Measurements from ENCODE around the gene DTX3. TPM values are rescaled to one million over a fixed set of nuclear protein-coding genes. Genes with fewer than 3 reads are reported as not detected.
"Not testable (repeated sequence)": the region's sequence is repeated elsewhere in the genome, so short reads cannot be mapped to it uniquely, and the experiment has no call there.

The DTX3 gene
- total RNA-seq, 3 donors from 2014 or later: 4.3 to 65.5 (median 7.0) TPM

DNA sequence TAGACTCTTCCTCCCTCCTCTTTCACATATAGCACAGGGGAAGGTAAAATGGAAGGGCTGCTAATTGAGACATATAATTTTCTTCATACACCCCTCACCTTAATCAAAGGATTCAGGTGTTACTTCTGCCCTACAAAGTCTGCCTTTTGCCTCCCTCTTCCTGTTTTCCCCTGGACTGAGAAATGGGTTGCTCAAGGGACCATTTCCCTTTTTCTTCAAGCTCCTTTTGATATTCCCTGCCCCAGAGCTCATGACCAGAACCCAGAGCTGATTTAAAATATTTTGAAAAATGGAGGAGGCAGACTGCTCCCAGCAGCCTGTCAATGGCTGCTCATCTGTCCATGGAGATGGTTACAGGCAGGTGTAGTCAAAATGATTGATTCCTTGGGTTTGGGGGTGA, 19.9 kb upstream of the DTX3 start:
- no peak for TF ChIP-seq CTCF (IDR thresholded peaks at IDR 0.05)
- no peak overlapping the region for H3K4me3 ChIP-seq
- DNase-seq (no peak), ATAC-seq (no peak)
- H3K36me3 ChIP-seq (ENCODE audit: low read depth): no peaks in the 10 kb centered on the region
- intact Hi-C loops (cut with DNase I, micrococcal nuclease): loop anchor here (5.0 kb wide), 1 partner anchor 38 kb away; no protein-coding TSS in a partner anchor
- no peaks in the 10 kb centered on the region for H3K9me3 ChIP-seq
- H3K4me1 ChIP-seq (ENCODE audit: low read depth): no peaks in the 10 kb centered on the region

DNA sequence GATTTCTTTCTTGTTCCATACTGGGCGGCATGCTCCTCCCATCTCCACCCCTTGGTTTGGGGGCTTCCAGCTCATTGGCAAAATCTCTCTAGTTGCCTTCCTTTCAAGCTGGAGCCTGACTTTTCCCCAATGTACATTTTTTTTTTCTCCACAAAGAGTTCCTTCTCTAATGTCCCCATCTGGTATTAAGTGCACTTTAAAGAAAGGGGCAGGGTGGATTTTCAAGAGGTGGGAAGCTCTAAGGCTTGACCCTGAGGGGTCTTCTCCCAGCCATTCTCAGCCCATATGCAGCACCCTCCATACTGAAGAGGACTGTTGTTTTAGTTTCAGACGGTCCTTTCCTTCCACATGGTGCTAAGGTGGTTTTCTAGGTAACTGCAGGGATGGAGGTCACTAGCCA, 19.5 kb upstream of the DTX3 start:
- TF ChIP-seq CTCF (IDR thresholded peaks at IDR 0.05): no peak
- ATAC-seq (no peak), DNase-seq (no peak)
- Histone ChIP-seq H3K9me3 (no peaks in the 10 kb centered on the region), H3K4me3 (no peak overlapping the region), H3K36me3 (ENCODE audit: low read depth) (no peaks in the 10 kb centered on the region), H3K4me1 (ENCODE audit: low read depth) (no peaks in the 10 kb centered on the region)
- intact Hi-C loops (cut with DNase I, micrococcal nuclease): no loop called here

- H3K4me1 ChIP-seq (ENCODE audit: low read depth): no peaks in the 10 kb centered on the region
- TF ChIP-seq CTCF (IDR thresholded peaks at IDR 0.05): no peak
- H3K36me3 ChIP-seq (ENCODE audit: low read depth): no peaks in the 10 kb centered on the region
- H3K4me3 ChIP-seq: no peak overlapping the region
- no peaks in the 10 kb centered on the region for H3K9me3 ChIP-seq
- ATAC-seq (no peak), DNase-seq (no peak)
- intact Hi-C loops (cut with DNase I, micrococcal nuclease): no loop called here
Measured at GRCh38 chr12:57586128-57586527, 18.5 kb upstream of the DTX3 start.

GRCh38 chr12:57586832-57587429, 17.7 kb upstream of the DTX3 start:
- Histone ChIP-seq H3K9me3 (no peaks in the 10 kb centered on the region), H3K4me3 (no peak overlapping the region), H3K4me1 (ENCODE audit: low read depth) (peaks cover 2% of the 10 kb centered on the region), H3K36me3 (ENCODE audit: low read depth) (no peaks in the 10 kb centered on the region)
- DNase-seq (no peak), ATAC-seq (no peak)
- no peak for TF ChIP-seq CTCF (IDR thresholded peaks at IDR 0.05)
- intact Hi-C loops (cut with DNase I, micrococcal nuclease): no loop called here

DNA sequence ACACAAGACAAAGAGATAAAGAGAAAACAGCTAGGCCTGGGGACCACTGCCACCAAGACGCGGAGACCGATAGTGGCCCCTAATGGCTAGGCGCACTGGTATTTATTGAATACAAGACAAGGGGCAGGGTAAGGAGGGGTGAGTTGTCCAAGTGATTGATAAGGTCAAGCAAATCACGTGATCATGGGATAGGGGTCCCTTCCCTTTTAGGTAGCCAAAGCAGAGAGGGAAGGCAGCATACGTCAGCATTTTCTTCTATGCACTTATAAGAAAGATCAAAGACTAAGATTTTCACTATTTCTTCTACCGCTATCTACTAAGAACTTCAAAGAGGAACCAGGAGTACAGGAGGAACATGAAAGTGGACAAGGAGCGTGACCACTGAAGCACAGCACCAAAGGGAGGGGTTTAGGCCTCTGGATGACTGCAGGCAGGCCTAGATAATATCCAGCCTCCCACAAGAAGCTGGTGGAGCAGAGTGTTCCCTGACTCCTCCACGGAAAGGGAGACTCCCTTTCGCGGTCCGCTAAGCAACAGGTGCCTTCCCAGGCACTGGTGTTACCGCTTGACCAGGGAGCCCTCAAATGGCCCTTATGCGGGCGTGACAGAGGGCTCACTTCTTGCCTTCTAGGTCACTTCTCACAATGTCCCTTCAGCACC, 15.5 kb upstream of the DTX3 start:
- intact Hi-C loops (cut with DNase I, micrococcal nuclease); ATAC-seq; H3K9me3 ChIP-seq; H3K4me1 ChIP-seq (ENCODE audit: low read depth); H3K4me3 ChIP-seq; DNase-seq; H3K36me3 ChIP-seq (ENCODE audit: low read depth): not testable (repeated sequence)

- intact Hi-C loops (cut with DNase I, micrococcal nuclease): no loop called here
- TF ChIP-seq CTCF (IDR thresholded peaks at IDR 0.05): no peak
Measured at GRCh38 chr12:57590479-57590863, 14.2 kb upstream of the DTX3 start.

More at GRCh38 chr12:57590479-57590863, 14.2 kb upstream of the DTX3 start:
- no peaks in the 10 kb centered on the region for H3K9me3 ChIP-seq
- ATAC-seq: no peak
- DNase-seq: no peak
- H3K36me3 ChIP-seq (ENCODE audit: low read depth): no peaks in the 10 kb centered on the region
- peaks cover 6% of the 10 kb centered on the region for H3K4me1 ChIP-seq (ENCODE audit: low read depth)
- no peak overlapping the region for H3K4me3 ChIP-seq
